Esophagus squamous epithelium (tissue), 5 donors: ENCODE data around the gene SCUBE2. TPM values are rescaled to one million over a fixed set of nuclear protein-coding genes. Genes with fewer than 3 reads are reported as not detected.
A peak's percentile ranks its signal among the peaks of the same experiment; 100 is the strongest.

Experiments used
- DNase-seq: peaks from one replicate; lab custom pipeline; 2025; lab: John Stamatoyannopoulos, UW
- H3K27ac ChIP-seq, 4 donors: fragments of 200-600 bp; sonication (generic); one replicate each; pipeline ENCODE4 v1.5.1; 2016 to 2019; ENCODE audit warnings: mild to moderate bottlenecking in 1 of 4
- H3K27me3 ChIP-seq, 4 donors: fragments of 200-600 bp; sonication (generic); 1 replicate in 3 of 4; 2 replicates in 1 of 4; pipeline versions ENCODE4 v1.5.1 to v1.6.0; 2017 to 2021; ENCODE audit warnings: antibody characterized with exemption in 1 of 4
- H3K36me3 ChIP-seq, 3 donors: fragments of 200-600 bp; sonication (generic); one replicate each; pipeline ENCODE4 v1.5.1; 2016 to 2019
- H3K4me1 ChIP-seq, 3 donors: fragments of 200-600 bp; sonication (generic); one replicate each; pipeline ENCODE4 v1.5.1; 2017 to 2019
- H3K4me3 ChIP-seq, 4 donors: fragments of 200-600 bp; sonication (generic); 1 replicate in 3 of 4; 2 replicates in 1 of 4; pipeline ENCODE4 v1.5.1; 2016 to 2019; ENCODE audit warnings: mild to moderate bottlenecking in 2 of 4, moderate library complexity in 1 of 4
- H3K9me3 ChIP-seq, 3 donors: fragments of 200-600 bp; sonication (generic); one replicate each; pipeline ENCODE4 v1.5.1; 2016 to 2019
- CTCF ChIP-seq, 6 experiments: fragments of 450-650 bp in 4 of 6; fragments of 200-600 bp in 2 of 6; sonication (generic) in 2 of 6; IDR thresholded peaks; one replicate each; pipeline ENCODE4 v1.5.1; 2016 to 2019; ENCODE audit warnings: antibody characterized with exemption in 6 of 6, mild to moderate bottlenecking in 4 of 6, moderate library complexity in 4 of 6
- POLR2A ChIP-seq, 4 donors: fragments of 450-650 bp; IDR thresholded peaks; one replicate each; pipeline ENCODE4 v1.6.1; 2017; ENCODE audit warnings: antibody characterized with exemption in 4 of 4, mild to moderate bottlenecking in 4 of 4, moderate library complexity in 3 of 4
- WGBS, 2 donors: methylation state at CpG; one replicate each; pipeline ENCODE4 v1.1.5; 2018; 5-methylcytosine and 5-hydroxymethylcytosine counted together
- intact Hi-C: fragments of 100-400 bp; cut with DNase I; formaldehyde crosslinking; loops from one replicate; pipeline ENCODE4 v1.15.0; 2022
- total RNA-seq, 4 donors: library from RNA; depleted of rRNA; stranded (reverse); fragments of >200 nt; gene quantifications; one replicate each; pipeline ENCODE4 v1.1.0, GENCODE V29; 2016
- donor health status: DM: yes; HTN: yes; CAD: no.

SCUBE2 gene
- total RNA-seq, 4 donors from 2014 or later, result 0.97 to 4.9 (median 3.8) TPM

GRCh38 chr11:9008011-9008550 lies 83.3 kb downstream of the SCUBE2 start:
- Histone ChIP-seq H3K36me3 (no peaks in the 10 kb centered on the region), H3K27ac (no peak overlapping the region), H3K4me1 (peaks cover 10 to 16% (median 13%) of the 10 kb centered on the region in 3 donors), H3K9me3 (no peaks in the 10 kb centered on the region), H3K4me3 (no peak overlapping the region), H3K27me3 (peaks cover 0 to 17% (median under 1%) of the 10 kb centered on the region in 4 donors)
- 59 to 60% methylated on average over 3 of the region's 3 CpGs for WGBS, 2 donors
- intact Hi-C loops, result no loop called here
- TF ChIP-seq CTCF (IDR thresholded peaks at IDR 0.05), result no peak
- TF ChIP-seq POLR2A (IDR thresholded peaks at IDR 0.05), result no peak
- DNase-seq, result no peak

GRCh38 chr11:9005087-9005486 lies 86.3 kb downstream of the SCUBE2 start:
- peaks cover 0 to 41% (median 2%) of the 10 kb centered on the region in 4 donors for H3K27me3 ChIP-seq
- no peaks in the 10 kb centered on the region for H3K36me3 ChIP-seq
- H3K4me3 ChIP-seq, result no peak overlapping the region
- TF ChIP-seq CTCF (IDR thresholded peaks at IDR 0.05) (no peak), POLR2A (IDR thresholded peaks at IDR 0.05) (no peak)
- H3K27ac ChIP-seq, result no peak overlapping the region
- no peaks in the 10 kb centered on the region for H3K9me3 ChIP-seq
- 74 to 77% methylated on average over 4 of the region's 4 CpGs for WGBS, 2 donors
- H3K4me1 ChIP-seq, result peaks cover 13 to 20% (median 17%) of the 10 kb centered on the region in 3 donors
- intact Hi-C loops, result no loop called here
- no peak for DNase-seq

- Histone ChIP-seq H3K4me1 (peaks cover 13 to 20% (median 17%) of the 10 kb centered on the region in 3 donors), H3K27ac (no peak overlapping the region), H3K36me3 (no peaks in the 10 kb centered on the region), H3K27me3 (peaks cover 0 to 41% (median 2%) of the 10 kb centered on the region in 4 donors), H3K4me3 (peak overlapping the region; percentile 30 to 72 (median 46)), H3K9me3 (no peaks in the 10 kb centered on the region)
- DNase-seq, result no peak
- TF ChIP-seq POLR2A (IDR thresholded peaks at IDR 0.05) (no peak), CTCF (IDR thresholded peaks at IDR 0.05) (no peak)
- intact Hi-C loops, result no loop called here
- 43 to 51% methylated on average over 5 to 10 of the region's 69 CpGs for WGBS, 2 donors
These were observed 87.0 kb downstream of the SCUBE2 start for GRCh38 chr11:9004183-9004926.

- peaks cover 13 to 20% (median 17%) of the 10 kb centered on the region in 3 donors for H3K4me1 ChIP-seq
- H3K9me3 ChIP-seq, result no peaks in the 10 kb centered on the region
- DNase-seq, result peak; percentile 2
- peak within 1 kb of the TSS; percentile 30 to 72 (median 46) for H3K4me3 ChIP-seq
- H3K36me3 ChIP-seq, result no peaks in the 10 kb centered on the region
- intact Hi-C loops, result no loop called here
- peaks cover 0 to 44% (median 2%) of the 10 kb centered on the region in 4 donors for H3K27me3 ChIP-seq
- H3K27ac ChIP-seq, result peak within 1 kb of the TSS in 2 of 4 donors; percentile 20 to 49
- WGBS, 2 donors, result 1 to 2% methylated on average over 13 to 14 of the region's 83 CpGs
- TF ChIP-seq CTCF (IDR thresholded peaks at IDR 0.05), result no peak
- peak in 2 of 4 donors; percentile 34 to 49 for TF ChIP-seq POLR2A (IDR thresholded peaks at IDR 0.05)
These were observed 87.7 kb downstream of the SCUBE2 start, which contains the start of gene NRIP3 for GRCh38 chr11:9003573-9004182. TSS of gene NRIP3 (minus strand) at chr11:9004001. CDS start at chr11:9003935, 66 bp downstream.
